HEK293 (cell line): ENCODE results near the gene LNX1.

Experiments
- CTCF ChIA-PET: fragments of 350-600 bp; formaldehyde crosslinking; extraction: SDS; loops from one replicate; lab custom pipeline; 2021; ENCODE audit warnings: antibody characterized with exemption; lab: Yijun Ruan, JAX
- POLR2A ChIA-PET: fragments of 300-600 bp; formaldehyde crosslinking; extraction: SDS; loops from one replicate; lab custom pipeline; 2020; ENCODE audit warnings: antibody characterized with exemption, inconsistent platforms; lab: Yijun Ruan, JAX
- H3K27ac ChIP-seq: fragments of 200-500 bp; sonication (Bioruptor generic); 2 replicates; pipeline ENCODE4 v1.5.1; 2014; ENCODE audit warnings: low read depth, low read length, control low read depth, inconsistent platforms; ENCODE audit errors: extremely low read depth
- H3K36me3 ChIP-seq, 2 experiments: fragments of 200-500 bp in 1 of 2; sonication (Bioruptor generic) in 1 of 2; 1 replicate in 1 of 2; 2 replicates in 1 of 2; pipeline ENCODE4 v1.5.1; 2014 to 2017; ENCODE audit warnings: inconsistent platforms in 2 of 2, low read length in 2 of 2; ENCODE audit not compliant: control insufficient read depth in 2 of 2, insufficient read depth in 1 of 2
- H3K4me1 ChIP-seq: fragments of 200-500 bp; sonication (Bioruptor generic); 2 replicates; pipeline ENCODE4 v1.5.1; 2014; ENCODE audit warnings: mild to moderate bottlenecking, low read length, inconsistent platforms; ENCODE audit not compliant: control insufficient read depth, insufficient read depth
- H3K4me3 ChIP-seq: 2 replicates; pipeline ENCODE4 v1.5.1; 2011; ENCODE audit warnings: low read depth, mild to moderate bottlenecking, control low read depth, low read length, moderate library complexity
- H3K9me3 ChIP-seq: fragments of 200-500 bp; sonication (Bioruptor generic); 2 replicates; pipeline ENCODE4 v1.5.1; 2014; ENCODE audit warnings: low read depth, low read length, inconsistent platforms; ENCODE audit not compliant: control insufficient read depth, insufficient read depth
- KLF16 ChIP-seq: fragments of 450-650 bp; formaldehyde crosslinking; IDR thresholded peaks from 2 replicates; pipeline ENCODE4 v1.5.1; 2017; ENCODE audit warnings: missing biosample characterization, missing genetic modification characterization
- KLF7 ChIP-seq: fragments of 450-650 bp; formaldehyde crosslinking; IDR thresholded peaks from 2 replicates; pipeline ENCODE4 v1.5.1; 2016; ENCODE audit warnings: missing biosample characterization, missing genetic modification characterization, borderline replicate concordance
- MEIS1 ChIP-seq: sonication (generic); formaldehyde crosslinking; IDR thresholded peaks from 2 replicates; pipeline ENCODE4 v1.8.1; 2022; ENCODE audit warnings: missing genetic modification reagents, mild to moderate bottlenecking, borderline replicate concordance
- MYNN ChIP-seq: fragments of 450-650 bp; formaldehyde crosslinking; IDR thresholded peaks from 2 replicates; pipeline ENCODE4 v1.5.1; 2016; ENCODE audit warnings: missing biosample characterization, missing genetic modification characterization, borderline replicate concordance
- SP2 ChIP-seq: fragments of 450-650 bp; formaldehyde crosslinking; IDR thresholded peaks from 2 replicates; pipeline ENCODE4 v1.5.1; 2016; ENCODE audit warnings: missing biosample characterization, missing genetic modification characterization
- ZFHX2 ChIP-seq: fragments of 450-650 bp; formaldehyde crosslinking; conservative IDR thresholded peaks from 2 replicates; pipeline ENCODE4 v1.5.1; 2016; ENCODE audit warnings: missing biosample characterization, missing genetic modification characterization
- ZNF112 ChIP-seq: fragments of 450-650 bp; formaldehyde crosslinking; IDR thresholded peaks from 2 replicates; pipeline ENCODE4 v1.5.0; 2017; ENCODE audit warnings: missing biosample characterization, missing genetic modification characterization
- ZNF211 ChIP-seq: fragments of 450-650 bp; formaldehyde crosslinking; IDR thresholded peaks from 2 replicates; pipeline ENCODE4 v1.5.1; 2016; ENCODE audit warnings: low read depth, missing biosample characterization, missing genetic modification characterization
- ZNF394 ChIP-seq: fragments of 450-650 bp; formaldehyde crosslinking; IDR thresholded peaks from 2 replicates; pipeline ENCODE4 v1.5.1; 2016; ENCODE audit warnings: missing biosample characterization, missing genetic modification characterization, mild to moderate bottlenecking, moderate library complexity, borderline replicate concordance
- ZNF433 ChIP-seq: fragments of 450-650 bp; formaldehyde crosslinking; IDR thresholded peaks from 2 replicates; pipeline ENCODE4 v1.5.1; 2016; ENCODE audit warnings: missing biosample characterization, missing genetic modification characterization, low read depth
- ZNF473 ChIP-seq: fragments of 450-650 bp; formaldehyde crosslinking; IDR thresholded peaks from 2 replicates; pipeline ENCODE4 v1.5.1; 2017; ENCODE audit warnings: missing biosample characterization, missing genetic modification characterization
- ZNF530 ChIP-seq: fragments of 450-650 bp; formaldehyde crosslinking; IDR thresholded peaks from 2 replicates; pipeline ENCODE4 v1.5.1; 2016; ENCODE audit warnings: low read depth, missing biosample characterization, missing genetic modification characterization
- ZNF596 ChIP-seq: fragments of 450-650 bp; IDR thresholded peaks from 2 replicates; pipeline ENCODE4 v1.5.0; 2018; ENCODE audit warnings: missing biosample characterization, mild to moderate bottlenecking, missing genetic modification characterization, moderate library complexity
- ZNF677 ChIP-seq: fragments of 450-650 bp; IDR thresholded peaks from 2 replicates; pipeline ENCODE4 v1.5.0; 2018; ENCODE audit warnings: missing biosample characterization, mild to moderate bottlenecking, missing genetic modification characterization, moderate library complexity
- ZNF768 ChIP-seq: fragments of 450-650 bp; formaldehyde crosslinking; IDR thresholded peaks from 2 replicates; pipeline ENCODE4 v1.5.1; 2018; ENCODE audit warnings: missing biosample characterization, mild to moderate bottlenecking, missing genetic modification characterization
- ZNF792 ChIP-seq: fragments of 450-650 bp; formaldehyde crosslinking; IDR thresholded peaks from 2 replicates; pipeline ENCODE4 v1.5.1; 2016; ENCODE audit warnings: missing biosample characterization, missing genetic modification characterization
- ZSCAN23 ChIP-seq: fragments of 450-650 bp; formaldehyde crosslinking; IDR thresholded peaks from 2 replicates; pipeline ENCODE4 v1.5.1; 2016; ENCODE audit warnings: missing biosample characterization, missing genetic modification characterization
- TF ChIP-seq, protein P1 (sequence below): IDR thresholded peaks from 2 replicates; pipeline ENCODE4 v1.6.1; 2011; ENCODE audit warnings: mild to moderate bottlenecking, low read depth, low read length, borderline replicate concordance
- TF ChIP-seq, protein P2 (sequence below): fragments of 450-650 bp; formaldehyde crosslinking; IDR thresholded peaks from 2 replicates; pipeline ENCODE4 v1.5.1; 2017; ENCODE audit warnings: missing biosample characterization, missing genetic modification characterization
- TF ChIP-seq, protein P3 (sequence below): fragments of 450-650 bp; formaldehyde crosslinking; IDR thresholded peaks from 2 replicates; pipeline ENCODE4 v1.5.1; 2016; ENCODE audit warnings: missing biosample characterization, missing genetic modification characterization, borderline replicate concordance
- TF ChIP-seq, protein P4 (sequence below): fragments of 450-650 bp; formaldehyde crosslinking; IDR thresholded peaks from 2 replicates; pipeline ENCODE4 v1.5.1; 2016; ENCODE audit warnings: missing biosample characterization, missing genetic modification characterization

The LNX1 gene

DNA sequence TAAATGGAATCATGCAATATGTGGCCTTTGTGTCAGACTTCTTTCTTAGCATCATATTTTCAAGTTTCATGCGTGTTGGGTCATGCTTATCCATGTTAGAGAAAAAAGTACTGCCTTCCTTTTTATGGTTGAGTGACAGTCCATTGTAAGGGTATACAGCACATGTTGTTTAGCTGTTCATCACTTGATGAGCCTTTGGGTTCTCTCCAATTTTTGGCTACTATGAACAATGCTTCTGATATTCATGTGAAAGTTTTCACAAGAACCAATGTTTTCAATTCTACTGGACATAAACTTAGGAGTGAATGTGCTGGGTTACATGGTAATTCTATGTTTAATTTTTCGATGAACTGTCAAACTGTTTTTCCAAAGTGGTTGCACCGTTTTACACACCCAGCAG lies 28.1 kb upstream of the LNX1 start:
- Histone ChIP-seq H3K4me1 (no peaks in the 10 kb centered on the region), H3K27ac (no peak overlapping the region), H3K4me3 (no peak overlapping the region), H3K9me3 (no peaks in the 10 kb centered on the region), H3K36me3 (no peaks in the 10 kb centered on the region)
- no peak for TF ChIP-seq MYNN
- TF ChIP-seq KLF7 (tag by site-specific recombination) = no peak
- ChIA-PET CTCF (no interaction called here), POLR2A (no interaction called here)

DNA sequence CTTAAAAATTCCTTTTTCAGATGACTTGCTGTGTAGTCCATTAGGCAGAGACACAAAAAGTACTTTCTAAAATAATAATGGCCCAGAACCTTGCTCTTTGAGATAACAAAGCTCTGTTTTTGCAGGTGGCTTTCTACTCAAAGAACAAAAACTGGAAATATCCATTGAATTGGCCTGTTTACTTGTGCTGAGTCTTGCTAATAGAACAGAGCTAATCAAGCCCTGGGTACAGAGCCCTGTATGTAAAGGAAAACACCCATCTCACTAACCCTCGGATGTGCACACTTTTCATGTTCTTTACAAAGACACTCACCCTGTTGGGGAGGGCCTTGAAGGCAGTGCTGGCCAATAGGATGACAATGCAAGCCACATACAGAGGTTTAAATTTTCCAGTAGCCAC lies 27.0 kb upstream of the LNX1 start:
- no peak overlapping the region for H3K4me3 ChIP-seq
- TF ChIP-seq ZNF394 (no peak), ZFHX2 (tag by site-specific recombination) (no peak), ZNF433 (tag by site-specific recombination) (no peak), MEIS1 (CRISPR knock-in tag) (no peak), ZNF112 (no peak), ZNF792 (tag by site-specific recombination) (no peak), ZNF677 (tag by site-specific recombination) (no peak), ZNF768 (no peak), ZSCAN23 (tag by site-specific recombination) (no peak), ZNF596 (no peak), SP2 (no peak), KLF16 (tag by site-specific recombination) (no peak), ZNF473 (no peak), ZNF211 (tag by site-specific recombination) (no peak), ZNF530 (tag by site-specific recombination) (no peak)
- TF ChIP-seq, protein P1, sequence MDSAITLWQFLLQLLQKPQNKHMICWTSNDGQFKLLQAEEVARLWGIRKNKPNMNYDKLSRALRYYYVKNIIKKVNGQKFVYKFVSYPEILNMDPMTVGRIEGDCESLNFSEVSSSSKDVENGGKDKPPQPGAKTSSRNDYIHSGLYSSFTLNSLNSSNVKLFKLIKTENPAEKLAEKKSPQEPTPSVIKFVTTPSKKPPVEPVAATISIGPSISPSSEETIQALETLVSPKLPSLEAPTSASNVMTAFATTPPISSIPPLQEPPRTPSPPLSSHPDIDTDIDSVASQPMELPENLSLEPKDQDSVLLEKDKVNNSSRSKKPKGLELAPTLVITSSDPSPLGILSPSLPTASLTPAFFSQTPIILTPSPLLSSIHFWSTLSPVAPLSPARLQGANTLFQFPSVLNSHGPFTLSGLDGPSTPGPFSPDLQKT = no peak
- TF ChIP-seq, protein P2, sequence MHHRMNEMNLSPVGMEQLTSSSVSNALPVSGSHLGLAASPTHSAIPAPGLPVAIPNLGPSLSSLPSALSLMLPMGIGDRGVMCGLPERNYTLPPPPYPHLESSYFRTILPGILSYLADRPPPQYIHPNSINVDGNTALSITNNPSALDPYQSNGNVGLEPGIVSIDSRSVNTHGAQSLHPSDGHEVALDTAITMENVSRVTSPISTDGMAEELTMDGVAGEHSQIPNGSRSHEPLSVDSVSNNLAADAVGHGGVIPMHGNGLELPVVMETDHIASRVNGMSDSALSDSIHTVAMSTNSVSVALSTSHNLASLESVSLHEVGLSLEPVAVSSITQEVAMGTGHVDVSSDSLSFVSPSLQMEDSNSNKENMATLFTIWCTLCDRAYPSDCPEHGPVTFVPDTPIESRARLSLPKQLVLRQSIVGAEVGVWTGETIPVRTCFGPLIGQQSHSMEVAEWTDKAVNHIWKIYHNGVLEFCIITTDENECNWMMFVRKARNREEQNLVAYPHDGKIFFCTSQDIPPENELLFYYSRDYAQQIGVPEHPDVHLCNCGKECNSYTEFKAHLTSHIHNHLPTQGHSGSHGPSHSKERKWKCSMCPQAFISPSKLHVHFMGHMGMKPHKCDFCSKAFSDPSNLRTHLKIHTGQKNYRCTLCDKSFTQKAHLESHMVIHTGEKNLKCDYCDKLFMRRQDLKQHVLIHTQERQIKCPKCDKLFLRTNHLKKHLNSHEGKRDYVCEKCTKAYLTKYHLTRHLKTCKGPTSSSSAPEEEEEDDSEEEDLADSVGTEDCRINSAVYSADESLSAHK (tag by site-specific recombination) = no peak
- TF ChIP-seq, protein P3, sequence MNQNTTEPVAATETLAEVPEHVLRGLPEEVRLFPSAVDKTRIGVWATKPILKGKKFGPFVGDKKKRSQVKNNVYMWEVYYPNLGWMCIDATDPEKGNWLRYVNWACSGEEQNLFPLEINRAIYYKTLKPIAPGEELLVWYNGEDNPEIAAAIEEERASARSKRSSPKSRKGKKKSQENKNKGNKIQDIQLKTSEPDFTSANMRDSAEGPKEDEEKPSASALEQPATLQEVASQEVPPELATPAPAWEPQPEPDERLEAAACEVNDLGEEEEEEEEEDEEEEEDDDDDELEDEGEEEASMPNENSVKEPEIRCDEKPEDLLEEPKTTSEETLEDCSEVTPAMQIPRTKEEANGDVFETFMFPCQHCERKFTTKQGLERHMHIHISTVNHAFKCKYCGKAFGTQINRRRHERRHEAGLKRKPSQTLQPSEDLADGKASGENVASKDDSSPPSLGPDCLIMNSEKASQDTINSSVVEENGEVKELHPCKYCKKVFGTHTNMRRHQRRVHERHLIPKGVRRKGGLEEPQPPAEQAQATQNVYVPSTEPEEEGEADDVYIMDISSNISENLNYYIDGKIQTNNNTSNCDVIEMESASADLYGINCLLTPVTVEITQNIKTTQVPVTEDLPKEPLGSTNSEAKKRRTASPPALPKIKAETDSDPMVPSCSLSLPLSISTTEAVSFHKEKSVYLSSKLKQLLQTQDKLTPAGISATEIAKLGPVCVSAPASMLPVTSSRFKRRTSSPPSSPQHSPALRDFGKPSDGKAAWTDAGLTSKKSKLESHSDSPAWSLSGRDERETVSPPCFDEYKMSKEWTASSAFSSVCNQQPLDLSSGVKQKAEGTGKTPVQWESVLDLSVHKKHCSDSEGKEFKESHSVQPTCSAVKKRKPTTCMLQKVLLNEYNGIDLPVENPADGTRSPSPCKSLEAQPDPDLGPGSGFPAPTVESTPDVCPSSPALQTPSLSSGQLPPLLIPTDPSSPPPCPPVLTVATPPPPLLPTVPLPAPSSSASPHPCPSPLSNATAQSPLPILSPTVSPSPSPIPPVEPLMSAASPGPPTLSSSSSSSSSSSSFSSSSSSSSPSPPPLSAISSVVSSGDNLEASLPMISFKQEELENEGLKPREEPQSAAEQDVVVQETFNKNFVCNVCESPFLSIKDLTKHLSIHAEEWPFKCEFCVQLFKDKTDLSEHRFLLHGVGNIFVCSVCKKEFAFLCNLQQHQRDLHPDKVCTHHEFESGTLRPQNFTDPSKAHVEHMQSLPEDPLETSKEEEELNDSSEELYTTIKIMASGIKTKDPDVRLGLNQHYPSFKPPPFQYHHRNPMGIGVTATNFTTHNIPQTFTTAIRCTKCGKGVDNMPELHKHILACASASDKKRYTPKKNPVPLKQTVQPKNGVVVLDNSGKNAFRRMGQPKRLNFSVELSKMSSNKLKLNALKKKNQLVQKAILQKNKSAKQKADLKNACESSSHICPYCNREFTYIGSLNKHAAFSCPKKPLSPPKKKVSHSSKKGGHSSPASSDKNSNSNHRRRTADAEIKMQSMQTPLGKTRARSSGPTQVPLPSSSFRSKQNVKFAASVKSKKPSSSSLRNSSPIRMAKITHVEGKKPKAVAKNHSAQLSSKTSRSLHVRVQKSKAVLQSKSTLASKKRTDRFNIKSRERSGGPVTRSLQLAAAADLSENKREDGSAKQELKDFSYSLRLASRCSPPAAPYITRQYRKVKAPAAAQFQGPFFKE (tag by site-specific recombination) = no peak
- TF ChIP-seq, protein P4, sequence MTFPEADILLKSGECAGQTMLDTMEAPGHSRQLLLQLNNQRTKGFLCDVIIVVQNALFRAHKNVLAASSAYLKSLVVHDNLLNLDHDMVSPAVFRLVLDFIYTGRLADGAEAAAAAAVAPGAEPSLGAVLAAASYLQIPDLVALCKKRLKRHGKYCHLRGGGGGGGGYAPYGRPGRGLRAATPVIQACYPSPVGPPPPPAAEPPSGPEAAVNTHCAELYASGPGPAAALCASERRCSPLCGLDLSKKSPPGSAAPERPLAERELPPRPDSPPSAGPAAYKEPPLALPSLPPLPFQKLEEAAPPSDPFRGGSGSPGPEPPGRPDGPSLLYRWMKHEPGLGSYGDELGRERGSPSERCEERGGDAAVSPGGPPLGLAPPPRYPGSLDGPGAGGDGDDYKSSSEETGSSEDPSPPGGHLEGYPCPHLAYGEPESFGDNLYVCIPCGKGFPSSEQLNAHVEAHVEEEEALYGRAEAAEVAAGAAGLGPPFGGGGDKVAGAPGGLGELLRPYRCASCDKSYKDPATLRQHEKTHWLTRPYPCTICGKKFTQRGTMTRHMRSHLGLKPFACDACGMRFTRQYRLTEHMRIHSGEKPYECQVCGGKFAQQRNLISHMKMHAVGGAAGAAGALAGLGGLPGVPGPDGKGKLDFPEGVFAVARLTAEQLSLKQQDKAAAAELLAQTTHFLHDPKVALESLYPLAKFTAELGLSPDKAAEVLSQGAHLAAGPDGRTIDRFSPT (tag by site-specific recombination) = no peak
- TF ChIP-seq, all 188 proteins: peak for 0
- POLR2A ChIA-PET = no interaction called here
- CTCF ChIA-PET = no interaction called here
- Histone ChIP-seq H3K4me1 (no peaks in the 10 kb centered on the region), H3K27ac (no peak overlapping the region), H3K36me3 (no peaks in the 10 kb centered on the region), H3K9me3 (no peaks in the 10 kb centered on the region)
